Measurements from ENCODE around the gene DNAJB12. TPM values are rescaled to one million over a fixed set of nuclear protein-coding genes. Genes with fewer than 3 reads are reported as not detected.
"Not testable (repeated sequence)": the region's sequence is repeated elsewhere in the genome, so short reads cannot be mapped to it uniquely, and the experiment has no call there.

Gene DNAJB12
- total and polyA plus RNA-seq, 8 donors: 25.1 to 38.9 (median 28.3) TPM

DNA sequence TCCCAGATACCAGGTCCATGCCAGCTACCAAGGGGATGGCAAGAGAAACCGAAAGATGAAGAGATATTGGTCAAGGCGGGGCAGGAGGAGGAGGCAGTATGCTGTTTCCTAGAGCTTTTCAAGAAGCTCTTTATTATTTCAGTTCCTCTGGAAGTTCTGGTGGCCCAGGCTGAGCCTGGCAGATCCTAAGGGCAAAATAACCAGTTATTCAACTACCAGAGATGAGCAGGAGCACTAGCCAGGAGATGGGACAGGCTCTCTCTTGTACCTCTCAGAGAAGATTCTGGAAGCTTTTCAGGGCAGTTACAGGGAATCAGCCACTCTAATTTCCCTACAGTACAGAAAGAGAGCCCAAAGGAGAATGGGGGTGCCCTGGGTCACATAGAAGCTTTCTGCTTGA, 5.3 kb downstream of the DNAJB12 start:
- no peak overlapping the region for H3K4me3 ChIP-seq
- no peak overlapping the region for H3K27ac ChIP-seq
- H3K27me3 ChIP-seq: no peaks in the 10 kb centered on the region
- no peaks in the 10 kb centered on the region for H3K9me3 ChIP-seq
- H3K4me1 ChIP-seq: peaks cover 9 to 28% of the 10 kb centered on the region in 2 donors
- TF ChIP-seq, protein P1, sequence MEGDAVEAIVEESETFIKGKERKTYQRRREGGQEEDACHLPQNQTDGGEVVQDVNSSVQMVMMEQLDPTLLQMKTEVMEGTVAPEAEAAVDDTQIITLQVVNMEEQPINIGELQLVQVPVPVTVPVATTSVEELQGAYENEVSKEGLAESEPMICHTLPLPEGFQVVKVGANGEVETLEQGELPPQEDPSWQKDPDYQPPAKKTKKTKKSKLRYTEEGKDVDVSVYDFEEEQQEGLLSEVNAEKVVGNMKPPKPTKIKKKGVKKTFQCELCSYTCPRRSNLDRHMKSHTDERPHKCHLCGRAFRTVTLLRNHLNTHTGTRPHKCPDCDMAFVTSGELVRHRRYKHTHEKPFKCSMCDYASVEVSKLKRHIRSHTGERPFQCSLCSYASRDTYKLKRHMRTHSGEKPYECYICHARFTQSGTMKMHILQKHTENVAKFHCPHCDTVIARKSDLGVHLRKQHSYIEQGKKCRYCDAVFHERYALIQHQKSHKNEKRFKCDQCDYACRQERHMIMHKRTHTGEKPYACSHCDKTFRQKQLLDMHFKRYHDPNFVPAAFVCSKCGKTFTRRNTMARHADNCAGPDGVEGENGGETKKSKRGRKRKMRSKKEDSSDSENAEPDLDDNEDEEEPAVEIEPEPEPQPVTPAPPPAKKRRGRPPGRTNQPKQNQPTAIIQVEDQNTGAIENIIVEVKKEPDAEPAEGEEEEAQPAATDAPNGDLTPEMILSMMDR (IDR thresholded peaks at IDR 0.05): no peak
- ATAC-seq (no peak), DNase-seq (no peak)
- peaks cover 0 to 55% of the 10 kb centered on the region in 2 donors for H3K36me3 ChIP-seq
- intact Hi-C loops (cut with DNase I): no loop called here

DNA sequence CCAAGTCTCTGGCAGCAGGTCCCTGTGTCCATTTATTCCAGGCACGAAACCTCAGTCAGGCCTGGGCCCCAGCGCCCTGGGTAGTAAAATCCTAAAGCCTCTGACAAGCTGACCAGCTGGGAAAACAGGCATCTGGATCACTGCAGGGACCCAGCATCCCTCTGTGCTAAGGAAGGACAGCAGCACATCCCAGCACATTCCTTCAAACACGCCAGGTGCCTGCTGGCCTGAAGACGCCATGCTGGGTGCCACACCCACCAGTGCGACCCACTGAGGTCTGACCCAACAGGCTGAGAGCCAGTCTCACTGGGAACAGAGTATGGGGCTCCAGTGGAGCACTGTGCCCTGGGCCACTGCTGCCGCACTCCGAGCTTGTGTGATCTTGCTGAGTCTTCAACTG, 6.4 kb downstream of the DNAJB12 start:
- DNase-seq (no peak), ATAC-seq (no peak)
- Histone ChIP-seq H3K27me3 (no peaks in the 10 kb centered on the region), H3K27ac (no peak overlapping the region), H3K4me1 (peaks cover 6 to 23% of the 10 kb centered on the region in 2 donors), H3K36me3 (peaks cover 0 to 67% of the 10 kb centered on the region in 2 donors), H3K4me3 (no peak overlapping the region), H3K9me3 (no peaks in the 10 kb centered on the region)
- intact Hi-C loops (cut with DNase I): no loop called here
- TF ChIP-seq, protein P1 (IDR thresholded peaks at IDR 0.05): no peak

GRCh38 chr10:72346117-72346516, 8.6 kb downstream of the DNAJB12 start:
- not testable (repeated sequence) for H3K4me1 ChIP-seq

GRCh38 chr10:72344932-72345331, 9.8 kb downstream of the DNAJB12 start:
- H3K4me3 ChIP-seq: no peak overlapping the region
- H3K36me3 ChIP-seq: peaks cover 0 to 82% of the 10 kb centered on the region in 2 donors
- H3K4me1 ChIP-seq: peaks cover 8 to 18% of the 10 kb centered on the region in 2 donors
- H3K9me3 ChIP-seq: no peaks in the 10 kb centered on the region
- DNase-seq (no peak), ATAC-seq (no peak)
- intact Hi-C loops (cut with DNase I): no loop called here
- H3K27me3 ChIP-seq: no peaks in the 10 kb centered on the region
- no peak overlapping the region for H3K27ac ChIP-seq
- TF ChIP-seq, protein P1 (IDR thresholded peaks at IDR 0.05): no peak

More at GRCh38 chr10:72346117-72346516, 8.6 kb downstream of the DNAJB12 start:
- peaks cover 0 to 80% of the 10 kb centered on the region in 2 donors for H3K36me3 ChIP-seq
- H3K27ac ChIP-seq; H3K4me3 ChIP-seq; H3K27me3 ChIP-seq; ATAC-seq; intact Hi-C loops (cut with DNase I); DNase-seq; H3K9me3 ChIP-seq: not testable (repeated sequence)

- intact Hi-C loops (cut with DNase I): no loop called here
- peaks cover 8 to 16% of the 10 kb centered on the region in 2 donors for H3K4me1 ChIP-seq
- H3K4me3 ChIP-seq: no peak overlapping the region
- H3K9me3 ChIP-seq: no peaks in the 10 kb centered on the region
- no peak overlapping the region for H3K27ac ChIP-seq
- TF ChIP-seq, protein P1 (IDR thresholded peaks at IDR 0.05): no peak
- H3K36me3 ChIP-seq: peaks cover 0 to 82% of the 10 kb centered on the region in 2 donors
- ATAC-seq (no peak), DNase-seq (no peak)
- no peaks in the 10 kb centered on the region for H3K27me3 ChIP-seq
These were observed 11.8 kb downstream of the DNAJB12 start for GRCh38 chr10:72342911-72343310.
